Urinary bladder (tissue), 4 donors: ENCODE results near the gene DDX28. TPM values are rescaled to one million over a fixed set of nuclear protein-coding genes. Genes with fewer than 3 reads are reported as not detected.
"Not testable (repeated sequence)": the region's sequence is repeated elsewhere in the genome, so short reads cannot be mapped to it uniquely, and the experiment has no call there.

Experiments
- DNase-seq: peaks from one replicate; pipeline ENCODE4 v3.0.0-alpha.2; 2015; ENCODE audit errors: extremely low spot score
- H3K27ac ChIP-seq: one replicate; pipeline ENCODE4 v1.5.1; 2013; ENCODE audit warnings: low read depth, mild to moderate bottlenecking, moderate library complexity
- H3K36me3 ChIP-seq: one replicate; pipeline ENCODE4 v1.6.1; 2013; ENCODE audit warnings: mild to moderate bottlenecking, moderate library complexity; ENCODE audit not compliant: insufficient read depth
- H3K4me1 ChIP-seq: one replicate; pipeline ENCODE4 v1.6.1; 2013; ENCODE audit warnings: mild to moderate bottlenecking, moderate library complexity; ENCODE audit not compliant: insufficient read depth
- H3K4me3 ChIP-seq: one replicate; pipeline ENCODE4 v1.5.1; 2013; ENCODE audit warnings: low read depth, low read length
- WGBS: extraction: QIAGEN DNeasy Blood & Tissue Kit; methylation state at CpG from one replicate; pipeline ENCODE4 v1.1.7; 2013; 5-methylcytosine and 5-hydroxymethylcytosine counted together
- polyA plus RNA-seq: library from polyadenylated mRNA; stranded (reverse); fragments of 200-250 nt; gene quantifications from one replicate; pipeline ENCODE4 v1.2.3, GENCODE V29; 2013
- total RNA-seq: library from RNA; depleted of rRNA; stranded (reverse); fragments of >200 nt; gene quantifications from one replicate; pipeline ENCODE4 v1.2.3, GENCODE V29; 2014
- donor health status: healthy with polysubstance abuse.
- donor health status: healthy.

The DDX28 gene
- total and polyA plus RNA-seq, 2 donors, result 6.4 to 11.5 TPM

GRCh38 chr16:68059804-68060203 lies 36.8 kb upstream of the DDX28 start:
- Histone ChIP-seq H3K4me3 (no peak overlapping the region), H3K27ac (no peak overlapping the region), H3K36me3 (peaks cover 3% of the 10 kb centered on the region), H3K4me1 (no peaks in the 10 kb centered on the region)
- DNase-seq, result no peak

GRCh38 chr16:68055395-68055794 lies 32.4 kb upstream of the DDX28 start:
- WGBS, result 94% methylated on average over 3 of the region's 3 CpGs
- Histone ChIP-seq H3K4me3 (no peak overlapping the region), H3K36me3 (peaks cover 3% of the 10 kb centered on the region), H3K27ac (no peak overlapping the region), H3K4me1 (no peaks in the 10 kb centered on the region)
- no peak for DNase-seq

- no peak overlapping the region for H3K4me3 ChIP-seq
- H3K27ac ChIP-seq, result no peak overlapping the region
- no peaks in the 10 kb centered on the region for H3K4me1 ChIP-seq
- WGBS, result 94% methylated on average over 2 of the region's 2 CpGs
- no peak for DNase-seq
- no peaks in the 10 kb centered on the region for H3K36me3 ChIP-seq
Measured at GRCh38 chr16:68049449-68049848, 26.4 kb upstream of the DDX28 start.

GRCh38 chr16:68047987-68048386 lies 25.0 kb upstream of the DDX28 start:
- 87% methylated on average over 2 of the region's 2 CpGs for WGBS
- no peaks in the 10 kb centered on the region for H3K36me3 ChIP-seq
- DNase-seq, result no peak
- no peak overlapping the region for H3K4me3 ChIP-seq
- H3K27ac ChIP-seq, result no peak overlapping the region
- H3K4me1 ChIP-seq, result no peaks in the 10 kb centered on the region

- Histone ChIP-seq H3K4me3 (no peak overlapping the region), H3K36me3 (no peaks in the 10 kb centered on the region), H3K4me1 (no peaks in the 10 kb centered on the region), H3K27ac (no peak overlapping the region)
- no peak for DNase-seq
- 78% methylated on average over 7 of the region's 7 CpGs for WGBS
Measured at GRCh38 chr16:68046106-68046505, 23.1 kb upstream of the DDX28 start.

- Histone ChIP-seq H3K4me1 (no peaks in the 10 kb centered on the region), H3K36me3 (no peaks in the 10 kb centered on the region), H3K27ac (no peak overlapping the region), H3K4me3 (no peak overlapping the region)
- DNase-seq, result no peak
- 98% methylated on average over 2 of the region's 2 CpGs for WGBS
Measured at GRCh38 chr16:68041783-68042182, 18.8 kb upstream of the DDX28 start.

GRCh38 chr16:68040506-68041288 lies 17.7 kb upstream of the DDX28 start:
- Histone ChIP-seq H3K4me1 (no peaks in the 10 kb centered on the region), H3K36me3 (no peaks in the 10 kb centered on the region), H3K27ac (no peak overlapping the region), H3K4me3 (no peak overlapping the region)
- no peak for DNase-seq
- 66% methylated on average over 14 of the region's 14 CpGs for WGBS

GRCh38 chr16:68037841-68038597 lies 15.0 kb upstream of the DDX28 start:
- Histone ChIP-seq H3K4me3 (no peak overlapping the region), H3K36me3 (no peaks in the 10 kb centered on the region), H3K4me1 (no peaks in the 10 kb centered on the region), H3K27ac (no peak overlapping the region)
- WGBS, result 92% methylated on average over 9 of the region's 9 CpGs
- no peak for DNase-seq

- no peak overlapping the region for H3K4me3 ChIP-seq
- H3K36me3 ChIP-seq, result no peaks in the 10 kb centered on the region
- H3K4me1 ChIP-seq, result no peaks in the 10 kb centered on the region
- WGBS, result 81% methylated on average over 2 of the region's 2 CpGs
- no peak for DNase-seq
- H3K27ac ChIP-seq, result no peak overlapping the region
Measured at GRCh38 chr16:68035227-68035626, 12.2 kb upstream of the DDX28 start.

- H3K4me1 ChIP-seq, result no peaks in the 10 kb centered on the region
- H3K4me3 ChIP-seq, result no peak overlapping the region
- DNase-seq, result no peak
- 94% methylated on average over 2 of the region's 2 CpGs for WGBS
- no peaks in the 10 kb centered on the region for H3K36me3 ChIP-seq
- H3K27ac ChIP-seq, result no peak overlapping the region
Measured at GRCh38 chr16:68033101-68033500, 10.1 kb upstream of the DDX28 start.

GRCh38 chr16:68031951-68032350 lies 8.9 kb upstream of the DDX28 start:
- H3K4me3 ChIP-seq, result no peak overlapping the region
- no peak overlapping the region for H3K27ac ChIP-seq
- 90% methylated on average over 2 of the region's 2 CpGs for WGBS
- no peaks in the 10 kb centered on the region for H3K36me3 ChIP-seq
- no peaks in the 10 kb centered on the region for H3K4me1 ChIP-seq
- no peak for DNase-seq

- H3K36me3 ChIP-seq, H3K4me1 ChIP-seq, H3K27ac ChIP-seq, H3K4me3 ChIP-seq, DNase-seq: not testable (repeated sequence)
- 66% methylated on average over 6 of the region's 6 CpGs for WGBS
Measured at GRCh38 chr16:68030108-68030507, 7.1 kb upstream of the DDX28 start.

- Histone ChIP-seq H3K4me1 (no peaks in the 10 kb centered on the region), H3K27ac (no peak overlapping the region), H3K36me3 (no peaks in the 10 kb centered on the region), H3K4me3 (no peak overlapping the region)
- 97% methylated on average over 3 of the region's 3 CpGs for WGBS
- no peak for DNase-seq
Measured at GRCh38 chr16:68028996-68029395, 6.0 kb upstream of the DDX28 start.

- H3K36me3 ChIP-seq, result no peaks in the 10 kb centered on the region
- H3K4me1 ChIP-seq, result no peaks in the 10 kb centered on the region
- DNase-seq, result no peak
- 8% methylated on average over 19 of the region's 19 CpGs for WGBS
- no peak overlapping the region for H3K27ac ChIP-seq
- peak overlapping the region; percentile 91 for H3K4me3 ChIP-seq
Measured at GRCh38 chr16:68022278-68022727, 729 bp downstream of the DDX28 start.
